ENCODE results near the gene LMO7.

Gene LMO7

GRCh38 chr13:75795274-75795673 is 159.1 kb downstream of the LMO7 start:
- no peaks in the 10 kb centered on the region for H3K27me3 ChIP-seq (ENCODE audit: control insufficient read depth, insufficient read depth, low read length)
- no peak overlapping the region for H3K9ac ChIP-seq (ENCODE audit: low read length)
- H3K9me3 ChIP-seq (ENCODE audit: control insufficient read depth, low read depth, low read length): no peaks in the 10 kb centered on the region
- H3K4me3 ChIP-seq (ENCODE audit: low read length): no peak overlapping the region
- peaks cover 3% of the 10 kb centered on the region for H3K4me1 ChIP-seq (ENCODE audit: control insufficient read depth, low read depth, low read length)
- no peaks in the 10 kb centered on the region for H3K36me3 ChIP-seq (ENCODE audit: control insufficient read depth, low read depth, low read length)
- H3K27ac ChIP-seq (ENCODE audit: low read length): no peak overlapping the region

GRCh38 chr13:75796825-75797224 is 160.7 kb downstream of the LMO7 start:
- no peaks in the 10 kb centered on the region for H3K36me3 ChIP-seq (ENCODE audit: control insufficient read depth, low read depth, low read length)
- H3K9me3 ChIP-seq (ENCODE audit: control insufficient read depth, low read depth, low read length): no peaks in the 10 kb centered on the region
- H3K4me1 ChIP-seq (ENCODE audit: control insufficient read depth, low read depth, low read length): peaks cover 15% of the 10 kb centered on the region
- H3K27ac ChIP-seq (ENCODE audit: low read length): no peak overlapping the region
- no peaks in the 10 kb centered on the region for H3K27me3 ChIP-seq (ENCODE audit: control insufficient read depth, insufficient read depth, low read length)
- no peak overlapping the region for H3K9ac ChIP-seq (ENCODE audit: low read length)
- no peak overlapping the region for H3K4me3 ChIP-seq (ENCODE audit: low read length)

GRCh38 chr13:75797239-75797638 is 161.1 kb downstream of the LMO7 start:
- H3K36me3 ChIP-seq (ENCODE audit: control insufficient read depth, low read depth, low read length): no peaks in the 10 kb centered on the region
- no peak overlapping the region for H3K4me3 ChIP-seq (ENCODE audit: low read length)
- no peaks in the 10 kb centered on the region for H3K27me3 ChIP-seq (ENCODE audit: control insufficient read depth, insufficient read depth, low read length)
- no peaks in the 10 kb centered on the region for H3K9me3 ChIP-seq (ENCODE audit: control insufficient read depth, low read depth, low read length)
- H3K27ac ChIP-seq (ENCODE audit: low read length): no peak overlapping the region
- H3K9ac ChIP-seq (ENCODE audit: low read length): no peak overlapping the region
- H3K4me1 ChIP-seq (ENCODE audit: control insufficient read depth, low read depth, low read length): peaks cover 19% of the 10 kb centered on the region

GRCh38 chr13:75797719-75798118 is 161.6 kb downstream of the LMO7 start:
- Histone ChIP-seq H3K4me1 (ENCODE audit: control insufficient read depth, low read depth, low read length) (peaks cover 24% of the 10 kb centered on the region), H3K9me3 (ENCODE audit: control insufficient read depth, low read depth, low read length) (no peaks in the 10 kb centered on the region), H3K27ac (ENCODE audit: low read length) (no peak overlapping the region), H3K4me3 (ENCODE audit: low read length) (no peak overlapping the region), H3K27me3 (ENCODE audit: control insufficient read depth, insufficient read depth, low read length) (no peaks in the 10 kb centered on the region), H3K36me3 (ENCODE audit: control insufficient read depth, low read depth, low read length) (no peaks in the 10 kb centered on the region), H3K9ac (ENCODE audit: low read length) (no peak overlapping the region)

- Histone ChIP-seq H3K4me1 (ENCODE audit: control insufficient read depth, low read depth, low read length) (peaks cover 29% of the 10 kb centered on the region), H3K36me3 (ENCODE audit: control insufficient read depth, low read depth, low read length) (no peaks in the 10 kb centered on the region), H3K9ac (ENCODE audit: low read length) (no peak overlapping the region), H3K27me3 (ENCODE audit: control insufficient read depth, insufficient read depth, low read length) (no peaks in the 10 kb centered on the region), H3K27ac (ENCODE audit: low read length) (no peak overlapping the region), H3K4me3 (ENCODE audit: low read length) (no peak overlapping the region), H3K9me3 (ENCODE audit: control insufficient read depth, low read depth, low read length) (no peaks in the 10 kb centered on the region)
Measured at GRCh38 chr13:75798353-75799255, 162.5 kb downstream of the LMO7 start.

- Histone ChIP-seq H3K4me1 (ENCODE audit: control insufficient read depth, low read depth, low read length) (peaks cover 44% of the 10 kb centered on the region), H3K36me3 (ENCODE audit: control insufficient read depth, low read depth, low read length) (no peaks in the 10 kb centered on the region), H3K27me3 (ENCODE audit: control insufficient read depth, insufficient read depth, low read length) (no peaks in the 10 kb centered on the region), H3K9ac (ENCODE audit: low read length) (no peak overlapping the region), H3K4me3 (ENCODE audit: low read length) (no peak overlapping the region), H3K27ac (ENCODE audit: low read length) (no peak overlapping the region), H3K9me3 (ENCODE audit: control insufficient read depth, low read depth, low read length) (no peaks in the 10 kb centered on the region)
Measured at GRCh38 chr13:75800545-75800944, 164.4 kb downstream of the LMO7 start.

- no peaks in the 10 kb centered on the region for H3K9me3 ChIP-seq (ENCODE audit: control insufficient read depth, low read depth, low read length)
- H3K27ac ChIP-seq (ENCODE audit: low read length): no peak overlapping the region
- no peaks in the 10 kb centered on the region for H3K36me3 ChIP-seq (ENCODE audit: control insufficient read depth, low read depth, low read length)
- H3K9ac ChIP-seq (ENCODE audit: low read length): no peak overlapping the region
- H3K4me1 ChIP-seq (ENCODE audit: control insufficient read depth, low read depth, low read length): peaks cover 50% of the 10 kb centered on the region
- no peaks in the 10 kb centered on the region for H3K27me3 ChIP-seq (ENCODE audit: control insufficient read depth, insufficient read depth, low read length)
- no peak overlapping the region for H3K4me3 ChIP-seq (ENCODE audit: low read length)
Measured at GRCh38 chr13:75801388-75801945, 165.3 kb downstream of the LMO7 start.

- Histone ChIP-seq H3K36me3 (ENCODE audit: control insufficient read depth, low read depth, low read length) (no peaks in the 10 kb centered on the region), H3K9me3 (ENCODE audit: control insufficient read depth, low read depth, low read length) (no peaks in the 10 kb centered on the region), H3K4me3 (ENCODE audit: low read length) (no peak overlapping the region), H3K9ac (ENCODE audit: low read length) (no peak overlapping the region), H3K27ac (ENCODE audit: low read length) (peak overlapping the region; percentile 21), H3K27me3 (ENCODE audit: control insufficient read depth, insufficient read depth, low read length) (no peaks in the 10 kb centered on the region), H3K4me1 (ENCODE audit: control insufficient read depth, low read depth, low read length) (peaks cover 50% of the 10 kb centered on the region)
Measured at GRCh38 chr13:75802161-75802560, 166.0 kb downstream of the LMO7 start.

- H3K9ac ChIP-seq (ENCODE audit: low read length): no peak overlapping the region
Measured at GRCh38 chr13:75803164-75803611, 167.1 kb downstream of the LMO7 start.

GRCh38 chr13:75804054-75804453 is 167.9 kb downstream of the LMO7 start:
- Histone ChIP-seq H3K4me1 (ENCODE audit: control insufficient read depth, low read depth, low read length) (peaks cover 50% of the 10 kb centered on the region), H3K36me3 (ENCODE audit: control insufficient read depth, low read depth, low read length) (no peaks in the 10 kb centered on the region), H3K27me3 (ENCODE audit: control insufficient read depth, insufficient read depth, low read length) (no peaks in the 10 kb centered on the region), H3K27ac (ENCODE audit: low read length) (no peak overlapping the region), H3K9me3 (ENCODE audit: control insufficient read depth, low read depth, low read length) (no peaks in the 10 kb centered on the region), H3K4me3 (ENCODE audit: low read length) (no peak overlapping the region), H3K9ac (ENCODE audit: low read length) (no peak overlapping the region)

More at GRCh38 chr13:75803164-75803611, 167.1 kb downstream of the LMO7 start:
- Histone ChIP-seq H3K4me3 (ENCODE audit: low read length) (peak overlapping the region; percentile 18), H3K27ac (ENCODE audit: low read length) (peak overlapping the region; percentile 6), H3K27me3 (ENCODE audit: control insufficient read depth, insufficient read depth, low read length) (no peaks in the 10 kb centered on the region), H3K9me3 (ENCODE audit: control insufficient read depth, low read depth, low read length) (no peaks in the 10 kb centered on the region), H3K4me1 (ENCODE audit: control insufficient read depth, low read depth, low read length) (peaks cover 50% of the 10 kb centered on the region), H3K36me3 (ENCODE audit: control insufficient read depth, low read depth, low read length) (no peaks in the 10 kb centered on the region)

- H3K27me3 ChIP-seq (ENCODE audit: control insufficient read depth, insufficient read depth, low read length): no peaks in the 10 kb centered on the region
- no peaks in the 10 kb centered on the region for H3K9me3 ChIP-seq (ENCODE audit: control insufficient read depth, low read depth, low read length)
- H3K4me3 ChIP-seq (ENCODE audit: low read length): no peak overlapping the region
- H3K36me3 ChIP-seq (ENCODE audit: control insufficient read depth, low read depth, low read length): no peaks in the 10 kb centered on the region
- no peak overlapping the region for H3K9ac ChIP-seq (ENCODE audit: low read length)
- no peak overlapping the region for H3K27ac ChIP-seq (ENCODE audit: low read length)
- peaks cover 50% of the 10 kb centered on the region for H3K4me1 ChIP-seq (ENCODE audit: control insufficient read depth, low read depth, low read length)
Measured at GRCh38 chr13:75804605-75805004, 168.5 kb downstream of the LMO7 start.

GRCh38 chr13:75806117-75806516 is 170.0 kb downstream of the LMO7 start:
- H3K27ac ChIP-seq (ENCODE audit: low read length): no peak overlapping the region
- H3K9ac ChIP-seq (ENCODE audit: low read length): no peak overlapping the region
- no peaks in the 10 kb centered on the region for H3K27me3 ChIP-seq (ENCODE audit: control insufficient read depth, insufficient read depth, low read length)
- no peaks in the 10 kb centered on the region for H3K9me3 ChIP-seq (ENCODE audit: control insufficient read depth, low read depth, low read length)
- H3K4me3 ChIP-seq (ENCODE audit: low read length): no peak overlapping the region
- peaks cover 41% of the 10 kb centered on the region for H3K4me1 ChIP-seq (ENCODE audit: control insufficient read depth, low read depth, low read length)
- H3K36me3 ChIP-seq (ENCODE audit: control insufficient read depth, low read depth, low read length): no peaks in the 10 kb centered on the region
